OCI-LY3 (cell line): Measurements from ENCODE around the gene GALNT18.
A peak's percentile ranks its signal among the peaks of the same experiment; 100 is the strongest.

Experiments
- H2AFZ ChIP-seq: fragments of 200-600, 300-600 bp; shearing (Covaris generic); 2 replicates; pipeline ENCODE4 v1.6.0; 2014; ENCODE audit warnings: antibody characterized with exemption, low read depth, low read length
- H3K27ac ChIP-seq: fragments of 200-600, 300-600 bp; sonication (generic); 2 replicates; pipeline ENCODE4 v1.5.1; 2014; ENCODE audit warnings: mild to moderate bottlenecking, low read length, moderate library complexity, mixed read lengths
- H3K27me3 ChIP-seq: fragments of 200-600, 300-600 bp; sonication (generic); 2 replicates; pipeline ENCODE4 v1.6.1; 2014; ENCODE audit warnings: low read depth, low read length, mixed read lengths
- H3K36me3 ChIP-seq: fragments of 200-600, 300-600 bp; sonication (generic); replicated peaks from 2 replicates; pipeline ENCODE3; 2014; ENCODE audit warnings: low read depth, low read length, mixed read lengths
- H3K4me1 ChIP-seq: fragments of 300-600, 200-600 bp; sonication (generic); 2 replicates; pipeline ENCODE4 v1.6.1; 2014; ENCODE audit warnings: low read length, mixed read lengths
- H3K4me2 ChIP-seq: fragments of 200-600, 300-600 bp; sonication (generic); 2 replicates; pipeline ENCODE4 v1.6.1; 2014; ENCODE audit warnings: low read length, mixed read lengths
- H3K4me3 ChIP-seq: fragments of 300-600, 200-600 bp; sonication (generic); 2 replicates; pipeline ENCODE4 v1.5.1; 2014; ENCODE audit warnings: antibody characterized with exemption, mild to moderate bottlenecking, low read length, moderate library complexity
- H3K79me2 ChIP-seq: fragments of 300-600, 200-600 bp; shearing (Covaris generic); 2 replicates; pipeline ENCODE4 v1.6.1; 2014; ENCODE audit warnings: mild to moderate bottlenecking, low read length, mixed read lengths
- H3K9ac ChIP-seq: fragments of 300-600, 200-600 bp; shearing (Covaris generic); 2 replicates; pipeline ENCODE4 v1.6.0; 2014; ENCODE audit warnings: mild to moderate bottlenecking, low read length, moderate library complexity
- H3K9me3 ChIP-seq: fragments of 200-600, 300-600 bp; shearing (Covaris generic); 2 replicates; pipeline ENCODE4 v1.6.1; 2014; ENCODE audit warnings: low read length, mixed read lengths; ENCODE audit not compliant: insufficient read depth
- H4K20me1 ChIP-seq: fragments of 200-600, 300-600 bp; sonication (generic); 2 replicates; pipeline ENCODE4 v1.6.1; 2016; ENCODE audit warnings: low read length, mixed read lengths; ENCODE audit not compliant: insufficient read depth
- EZH2phosphoT487 ChIP-seq: fragments of 200-600 bp; shearing (Covaris generic); IDR thresholded peaks from 2 replicates; pipeline ENCODE4 v1.6.1; 2018; ENCODE audit warnings: antibody characterized with exemption, mixed run types, low read depth
- TF ChIP-seq, protein P1 (sequence below): fragments of 200-600, 300-600 bp; sonication (generic); IDR thresholded peaks from 2 replicates; pipeline ENCODE4 v1.5.1; 2014; ENCODE audit warnings: antibody characterized with exemption, low read length, low read depth

GALNT18 gene

DNA sequence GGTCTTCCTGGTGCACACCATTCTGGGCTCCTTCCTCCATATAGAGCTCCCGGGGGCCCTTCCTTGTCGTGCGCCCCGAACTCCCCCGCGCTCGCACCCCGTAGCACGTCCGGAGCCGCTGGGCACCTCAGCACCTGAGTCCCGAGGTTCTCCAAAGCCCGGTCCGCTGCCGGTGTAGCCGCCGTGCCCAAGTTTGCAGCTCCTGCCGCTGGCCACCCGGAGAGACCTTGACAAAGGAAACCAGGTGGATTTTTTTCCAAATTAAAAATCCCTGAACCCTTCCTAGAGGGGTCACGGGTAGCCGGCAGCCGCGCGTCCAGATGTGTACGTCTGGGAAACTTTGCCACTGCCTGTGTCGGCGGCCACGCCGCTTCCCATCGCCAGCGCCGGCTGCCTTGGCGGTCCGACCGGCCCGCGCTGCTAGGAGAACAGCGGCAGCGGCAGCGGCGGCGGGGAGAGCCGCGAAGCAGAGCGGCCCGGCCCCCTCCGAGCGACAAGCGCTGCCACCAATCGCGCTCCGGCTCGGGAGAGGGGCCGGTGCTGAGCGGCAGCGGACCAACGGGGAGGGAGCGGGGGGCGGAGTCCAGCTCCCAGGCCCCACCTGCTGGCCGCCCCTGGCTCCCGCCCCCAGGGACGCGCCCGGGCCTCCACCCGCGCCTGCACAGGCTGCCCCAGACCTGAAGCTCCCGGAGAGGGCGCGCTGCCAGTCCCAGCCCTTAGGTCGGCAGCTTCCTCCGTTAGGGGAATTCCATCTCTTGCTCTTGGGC, at the start of gene GALNT18:
Gene GALNT18, minus strand, starts transcription at position 433 of the 767 bp plus-strand sequence.
- Histone ChIP-seq H3K79me2 (no peaks in the 10 kb centered on the region), H3K4me1 (no peaks in the 10 kb centered on the region), H3K9me3 (no peaks in the 10 kb centered on the region), H3K27ac (no peak within 1 kb of the TSS), H4K20me1 (no peaks in the 10 kb centered on the region), H2AFZ (no peak within 1 kb of the TSS), H3K9ac (no peak within 1 kb of the TSS), H3K27me3 (peaks cover 26% of the 10 kb centered on the region; the same call in 1 of the 2 replicates), H3K36me3 (no peaks in the 10 kb centered on the region), H3K4me2 (peak within 1 kb of the TSS; percentile 50), H3K4me3 (peak within 1 kb of the TSS; percentile 67)
- TF ChIP-seq, protein P1, sequence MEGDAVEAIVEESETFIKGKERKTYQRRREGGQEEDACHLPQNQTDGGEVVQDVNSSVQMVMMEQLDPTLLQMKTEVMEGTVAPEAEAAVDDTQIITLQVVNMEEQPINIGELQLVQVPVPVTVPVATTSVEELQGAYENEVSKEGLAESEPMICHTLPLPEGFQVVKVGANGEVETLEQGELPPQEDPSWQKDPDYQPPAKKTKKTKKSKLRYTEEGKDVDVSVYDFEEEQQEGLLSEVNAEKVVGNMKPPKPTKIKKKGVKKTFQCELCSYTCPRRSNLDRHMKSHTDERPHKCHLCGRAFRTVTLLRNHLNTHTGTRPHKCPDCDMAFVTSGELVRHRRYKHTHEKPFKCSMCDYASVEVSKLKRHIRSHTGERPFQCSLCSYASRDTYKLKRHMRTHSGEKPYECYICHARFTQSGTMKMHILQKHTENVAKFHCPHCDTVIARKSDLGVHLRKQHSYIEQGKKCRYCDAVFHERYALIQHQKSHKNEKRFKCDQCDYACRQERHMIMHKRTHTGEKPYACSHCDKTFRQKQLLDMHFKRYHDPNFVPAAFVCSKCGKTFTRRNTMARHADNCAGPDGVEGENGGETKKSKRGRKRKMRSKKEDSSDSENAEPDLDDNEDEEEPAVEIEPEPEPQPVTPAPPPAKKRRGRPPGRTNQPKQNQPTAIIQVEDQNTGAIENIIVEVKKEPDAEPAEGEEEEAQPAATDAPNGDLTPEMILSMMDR: no peak
- no peak for TF ChIP-seq EZH2phosphoT487

DNA sequence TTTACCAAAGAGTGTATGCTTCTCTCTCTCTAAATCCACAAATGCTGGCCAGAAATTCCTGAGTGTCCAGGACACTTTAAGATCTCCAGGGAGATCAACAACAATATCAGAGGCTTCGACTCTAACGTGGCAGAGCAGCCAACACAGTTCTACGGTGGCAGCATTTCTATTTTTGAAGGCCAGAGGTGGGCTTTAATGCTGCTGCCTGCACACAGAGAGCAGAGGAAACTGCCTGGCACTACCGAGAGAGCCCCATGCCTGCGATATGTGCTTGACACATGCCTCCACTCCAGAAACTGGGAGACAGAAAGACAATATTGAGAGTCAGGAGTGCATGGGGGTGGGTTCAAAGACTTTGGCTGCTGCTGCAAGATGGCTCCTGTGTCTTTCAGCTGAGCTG, 48.8 kb upstream of the GALNT18 start:
- no peaks in the 10 kb centered on the region for H4K20me1 ChIP-seq
- H3K9ac ChIP-seq: no peak overlapping the region
- H3K4me2 ChIP-seq: no peak overlapping the region
- H3K36me3 ChIP-seq: no peaks in the 10 kb centered on the region
- H2AFZ ChIP-seq: no peak overlapping the region
- H3K9me3 ChIP-seq: no peaks in the 10 kb centered on the region
- no peak overlapping the region for H3K27ac ChIP-seq
- TF ChIP-seq, protein P1: no peak
- TF ChIP-seq EZH2phosphoT487: no peak
- no peaks in the 10 kb centered on the region for H3K4me1 ChIP-seq
- H3K4me3 ChIP-seq: no peak overlapping the region
- H3K79me2 ChIP-seq: no peaks in the 10 kb centered on the region
- H3K27me3 ChIP-seq: peaks cover 52% of the 10 kb centered on the region

DNA sequence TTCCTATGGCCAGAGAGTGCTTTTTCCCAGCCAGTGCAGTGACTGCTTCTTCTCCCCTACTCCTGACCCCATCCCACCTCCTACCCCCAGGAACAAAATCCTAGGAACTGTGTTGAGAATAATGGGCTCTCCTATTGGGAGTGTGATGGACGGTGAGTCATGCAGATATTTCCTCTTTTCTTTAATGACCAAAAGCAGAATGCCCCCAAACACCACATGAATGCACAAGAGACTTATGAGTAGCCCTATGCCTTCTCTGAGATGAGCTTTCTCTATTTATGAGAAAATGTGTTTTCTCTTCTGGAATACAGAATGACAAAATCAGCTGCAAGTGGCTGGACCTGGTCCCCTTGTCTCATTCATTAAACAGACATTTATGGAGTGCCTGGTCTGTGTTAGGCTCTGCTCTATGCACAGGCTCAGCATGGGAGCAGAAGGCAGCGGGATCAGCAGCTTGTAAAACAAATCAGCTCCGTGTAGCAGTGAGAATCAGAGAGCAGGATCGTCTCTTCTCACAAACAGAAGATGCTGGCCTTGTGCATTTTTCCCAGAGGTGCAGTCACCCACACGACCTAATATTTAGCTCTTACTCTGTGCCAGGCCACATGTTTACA, 47.5 kb upstream of the GALNT18 start:
- Histone ChIP-seq H3K27me3 (peaks cover 64% of the 10 kb centered on the region), H3K9ac (no peak overlapping the region), H2AFZ (no peak overlapping the region), H3K36me3 (no peaks in the 10 kb centered on the region), H3K4me1 (no peaks in the 10 kb centered on the region), H4K20me1 (no peaks in the 10 kb centered on the region), H3K4me3 (no peak overlapping the region), H3K9me3 (no peaks in the 10 kb centered on the region), H3K27ac (no peak overlapping the region), H3K79me2 (no peaks in the 10 kb centered on the region), H3K4me2 (no peak overlapping the region)
- TF ChIP-seq EZH2phosphoT487: no peak
- TF ChIP-seq, protein P1: no peak

DNA sequence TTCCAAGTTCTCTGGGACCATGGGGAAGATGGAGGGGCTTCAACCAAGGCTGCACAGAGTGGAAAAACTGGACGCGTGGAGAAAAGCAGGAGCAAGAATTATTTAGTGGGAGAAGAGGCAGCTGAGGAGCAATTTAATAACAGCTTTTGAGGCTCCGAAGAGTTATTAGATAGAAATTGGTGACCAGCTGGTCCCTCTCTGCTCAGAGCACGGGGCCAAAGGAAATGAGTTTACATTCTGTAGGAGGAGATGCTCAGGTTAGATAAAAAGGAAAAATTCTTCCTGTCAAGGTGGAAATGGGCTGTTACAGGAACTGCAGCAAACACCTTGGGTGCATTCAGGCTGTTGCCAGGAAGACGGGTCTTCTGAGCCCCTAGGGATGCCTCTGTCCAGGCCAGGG, 47.0 kb upstream of the GALNT18 start:
- TF ChIP-seq, protein P1: no peak
- no peak for TF ChIP-seq EZH2phosphoT487
- Histone ChIP-seq H3K4me2 (no peak overlapping the region), H3K4me3 (no peak overlapping the region), H3K27ac (no peak overlapping the region), H3K79me2 (no peaks in the 10 kb centered on the region), H2AFZ (no peak overlapping the region), H3K4me1 (no peaks in the 10 kb centered on the region), H4K20me1 (no peaks in the 10 kb centered on the region), H3K27me3 (peaks cover 66% of the 10 kb centered on the region), H3K36me3 (no peaks in the 10 kb centered on the region), H3K9ac (no peak overlapping the region), H3K9me3 (no peaks in the 10 kb centered on the region)
